GM12878 (cell line): Measurements from ENCODE around the gene IER3.

Experiments used
- BACH1 ChIP-seq: fragments of 450-650 bp; IDR thresholded peaks from 2 replicates; pipeline ENCODE4 v1.6.1; 2017; ENCODE audit warnings: mild to moderate bottlenecking, borderline replicate concordance
- CTCF ChIP-seq, 3 experiments: IDR thresholded peaks in 2 of 3; conservative IDR thresholded peaks in 1 of 3; 2 replicates each; pipeline ENCODE4 v1.5.1; 2011; ENCODE audit warnings: low read depth in 3 of 3, low read length in 3 of 3, mild to moderate bottlenecking in 3 of 3, control low read depth in 2 of 3, moderate library complexity in 2 of 3, inconsistent platforms in 1 of 3, mixed read lengths in 1 of 3; ENCODE audit not compliant: control insufficient read depth in 2 of 3, insufficient read depth in 1 of 3; ENCODE audit errors: extremely low read depth in 1 of 3
- EP300 ChIP-seq, 2 experiments: fragments of 150-350 bp in 1 of 2; IDR thresholded peaks; 2 replicates each; pipeline ENCODE4 v1.6.1; 2011 to 2012; ENCODE audit warnings: low read depth in 2 of 2, low read length in 2 of 2, borderline replicate concordance in 1 of 2, improper control_type of control experiment in 1 of 2, inconsistent platforms in 1 of 2; ENCODE audit not compliant: control insufficient read depth in 1 of 2
- EZH2 ChIP-seq: IDR thresholded peaks from 2 replicates; pipeline ENCODE4 v1.6.1; 2012; ENCODE audit warnings: low read depth, mild to moderate bottlenecking, control low read depth, inconsistent platforms, low read length, borderline replicate concordance; ENCODE audit not compliant: control insufficient read depth
- IRF3 ChIP-seq: fragments of 450-650 bp; IDR thresholded peaks from 2 replicates; pipeline ENCODE4 v1.6.1; 2014; ENCODE audit warnings: mild to moderate bottlenecking
- KDM1A ChIP-seq: fragments of 200-600 bp; sonication (generic); IDR thresholded peaks from 2 replicates; pipeline ENCODE4 v1.6.1; 2016; ENCODE audit warnings: borderline replicate concordance
- LARP7 ChIP-seq: fragments of 450-650 bp; IDR thresholded peaks from 2 replicates; pipeline ENCODE4 v1.6.1; 2017; ENCODE audit warnings: mild to moderate bottlenecking
- NR2C2 ChIP-seq: IDR thresholded peaks from 2 replicates; pipeline ENCODE4 v1.6.1; 2011; ENCODE audit warnings: borderline replicate concordance, low read depth; ENCODE audit not compliant: control insufficient read depth, insufficient read length
- PKNOX1 ChIP-seq: fragments of 450-650 bp; IDR thresholded peaks from 2 replicates; pipeline ENCODE4 v1.6.1; 2016; ENCODE audit warnings: mild to moderate bottlenecking
- POLR2A ChIP-seq: IDR thresholded peaks from 2 replicates; pipeline ENCODE4 v1.6.1; 2011; ENCODE audit warnings: low read depth, mild to moderate bottlenecking, low read length
- SMC3 ChIP-seq: IDR thresholded peaks from 2 replicates; pipeline ENCODE4 v1.6.1; 2011; ENCODE audit warnings: low read length, improper control_type of control experiment, borderline replicate concordance
- ZBTB11 ChIP-seq: fragments of 450-650 bp; formaldehyde crosslinking; IDR thresholded peaks from 2 replicates; pipeline ENCODE4 v1.5.0; 2022; ENCODE audit warnings: mild to moderate bottlenecking, missing genetic modification characterization

GRCh38 chr6:30752157-30752927 is 8.0 kb upstream of the IER3 start:
- TF ChIP-seq KDM1A (no peak), CTCF (IDR thresholded peaks at IDR 0.05 in 2 of 3, conservative IDR thresholded peaks at IDR 0.05 in 1 of 3; ENCODE audit: control insufficient read depth in 2 of 3, extremely low read depth in 1 of 3, insufficient read depth in 1 of 3, low read depth in 3 of 3, low read length in 3 of 3) (no peak), IRF3 (no peak), POLR2A (no peak), EP300 (IDR thresholded peaks at IDR 0.05; ENCODE audit: borderline replicate concordance in 1 of 2, control insufficient read depth in 1 of 2, low read depth in 2 of 2, low read length in 2 of 2) (no peak), BACH1 (no peak), EZH2 (no peak), ZBTB11 (CRISPR knock-in tag) (no peak), NR2C2 (no peak), PKNOX1 (no peak), LARP7 (no peak), SMC3 (no peak)
